ENCODE measurements around the gene ANKFN1.

ANKFN1 gene

GRCh38 chr17:56152874-56153602 is at the start of gene ANKFN1:
ANKFN1 (plus strand) TSS chr17:56153475; CDS start chr17:56212668, 59,193 bp downstream.
- no peak for DNase-seq

- DNase-seq = no peak
These were observed 44.4 kb upstream of the ANKFN1 start for GRCh38 chr17:56108811-56109284.

- no peak for DNase-seq
These were observed 43.4 kb upstream of the ANKFN1 start for GRCh38 chr17:56109836-56110235.

GRCh38 chr17:56110463-56111135 is 42.7 kb upstream of the ANKFN1 start:
- DNase-seq = no peak

GRCh38 chr17:56111706-56112485 is 41.4 kb upstream of the ANKFN1 start:
- DNase-seq = peak; percentile 75

GRCh38 chr17:56113486-56113885 is 39.8 kb upstream of the ANKFN1 start:
- DNase-seq = no peak

GRCh38 chr17:56114469-56114868 is 38.8 kb upstream of the ANKFN1 start:
- DNase-seq = no peak

GRCh38 chr17:56119191-56119590 is 34.1 kb upstream of the ANKFN1 start:
- DNase-seq = no peak

GRCh38 chr17:56119936-56120335 is 33.3 kb upstream of the ANKFN1 start:
- DNase-seq = peak; percentile 60

- DNase-seq = peak; percentile 39
These were observed 31.9 kb upstream of the ANKFN1 start for GRCh38 chr17:56121191-56122051.

- DNase-seq = peak; percentile 88
These were observed 27.1 kb upstream of the ANKFN1 start for GRCh38 chr17:56125830-56126819.

GRCh38 chr17:56130026-56130425 is 23.2 kb upstream of the ANKFN1 start:
- no peak for DNase-seq

GRCh38 chr17:56130631-56131030 is 22.6 kb upstream of the ANKFN1 start:
- DNase-seq = peak; percentile 41

GRCh38 chr17:56131431-56131830 is 21.8 kb upstream of the ANKFN1 start:
- DNase-seq = peak; percentile 67

- DNase-seq = no peak
These were observed 17.0 kb upstream of the ANKFN1 start for GRCh38 chr17:56136301-56136700.

- peak; percentile 85 for DNase-seq
These were observed 12.0 kb upstream of the ANKFN1 start for GRCh38 chr17:56141046-56141839.

GRCh38 chr17:56142325-56142724 is 10.9 kb upstream of the ANKFN1 start:
- peak; percentile 98 for DNase-seq

- peak; percentile 45 for DNase-seq
These were observed 10.5 kb upstream of the ANKFN1 start for GRCh38 chr17:56142781-56143180.

- no peak for DNase-seq
These were observed 9.1 kb upstream of the ANKFN1 start for GRCh38 chr17:56144223-56144622.

GRCh38 chr17:56146534-56146933 is 6.7 kb upstream of the ANKFN1 start:
- DNase-seq = no peak

Data from HCEC 1CT (cell line).